Naive thymus-derived CD8-positive, alpha-beta T cell (primary cell): ENCODE measurements around the gene MEGF11. TPM values are rescaled to one million over a fixed set of nuclear protein-coding genes. Genes with fewer than 3 reads are reported as not detected.

Source experiments
- ATAC-seq, 2 donors: fragments of 150-1000 bp; cut with Tn5 transposase in 1 of 2; sonication (Bioruptor Pico), chemical (Tn5 transposase) in 1 of 2; 1 replicate in 1 of 2; 2 replicates in 1 of 2; pipeline ENCODE4 v1.10.0; 2021; ENCODE audit warnings: mild to moderate bottlenecking in 2 of 2, moderate library complexity in 2 of 2
- POLR2A ChIA-PET: fragments of 350-600 bp; sonication (Branson Sonifier 250); formaldehyde crosslinking; loops from one replicate; lab custom pipeline; 2021; ENCODE audit warnings: antibody characterized with exemption; lab: Charles Lee
- DNase-seq, 10 donors: peaks; one replicate each; pipeline versions ENCODE4 v3.0.0 to v3.0.0-alpha.2; 2020 to 2022
- H3K27ac Mint-ChIP-seq, 10 donors: one replicate each; pipeline ENCODE4 v1.8.0; 2020 to 2022; ENCODE audit warnings: mild to moderate bottlenecking in 10 of 10, mixed read lengths in 10 of 10, moderate library complexity in 4 of 10, inconsistent platforms in 1 of 10
- H3K27me3 Mint-ChIP-seq, 5 donors: one replicate each; pipeline ENCODE4 v1.8.0; 2021 to 2022; ENCODE audit warnings: mixed read lengths in 5 of 5
- H3K36me3 Mint-ChIP-seq, 3 donors: one replicate each; pipeline ENCODE4 v1.8.0; 2020 to 2022; ENCODE audit warnings: mixed read lengths in 3 of 3, mild to moderate bottlenecking in 2 of 3, inconsistent platforms in 1 of 3
- H3K4me1 Mint-ChIP-seq, 4 donors: one replicate each; pipeline ENCODE4 v1.8.0; 2021 to 2022; ENCODE audit warnings: mixed read lengths in 4 of 4
- H3K4me3 Mint-ChIP-seq, 10 donors: one replicate each; pipeline ENCODE4 v1.8.0; 2020 to 2022; ENCODE audit warnings: mild to moderate bottlenecking in 10 of 10, mixed read lengths in 10 of 10, moderate library complexity in 6 of 10, inconsistent platforms in 1 of 10
- H3K9me3 Mint-ChIP-seq, 9 donors: one replicate each; pipeline ENCODE4 v1.8.0; 2020 to 2022; ENCODE audit warnings: mixed read lengths in 9 of 9, mild to moderate bottlenecking in 3 of 9, inconsistent platforms in 1 of 9, moderate library complexity in 1 of 9
- polyA plus RNA-seq, 3 donors: library from polyadenylated mRNA; unstranded; fragments of 300-500 nt; fragmentation: Illumina TruSeq; gene quantifications; one replicate each; pipeline ENCODE4 v1.2.3, GENCODE V29; 2021
- total RNA-seq, 8 experiments: library from RNA in 2 of 8; stranded (reverse) in 2 of 8; gene quantifications; one replicate each; pipeline ENCODE4 v1.2.3 and lab custom pipeline; 2021 to 2026

MEGF11 gene
- total and polyA plus RNA-seq, 5 experiments from 2014 or later, result not detected

DNA sequence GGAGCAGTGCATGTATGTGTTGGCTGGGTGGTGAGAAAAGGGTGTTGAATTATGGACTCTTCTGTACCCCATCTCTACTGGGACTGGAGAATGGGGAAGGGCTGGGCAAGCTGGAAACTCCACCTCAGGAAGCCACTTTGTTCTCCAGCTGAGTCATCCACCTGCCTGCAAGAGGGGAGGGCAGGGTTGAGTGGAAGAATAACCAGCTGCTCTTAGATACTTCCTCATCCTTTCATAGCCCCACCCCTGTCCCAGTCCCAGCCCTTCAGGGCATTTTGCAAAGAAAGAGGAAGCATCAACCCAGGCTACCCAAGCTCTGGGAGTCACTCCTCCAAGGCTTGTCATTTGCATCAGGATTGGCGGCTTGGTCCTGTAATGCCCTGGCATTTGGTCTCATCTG is 351.2 kb downstream of the MEGF11 start:
- DNase-seq (peak in 1 of 10 donors; percentile 26), ATAC-seq (peak in 1 of 2 donors; percentile 39)
- POLR2A ChIA-PET, result no interaction called here
- H3K36me3 Mint-ChIP-seq, result peaks cover 5 to 62% (median 38%) of the 10 kb centered on the region in 3 donors
- H3K27me3 Mint-ChIP-seq, result no peaks in the 10 kb centered on the region
- H3K27ac Mint-ChIP-seq, result peak overlapping the region in 2 of 10 donors; percentile 5 to 15
- no peak overlapping the region for H3K4me3 Mint-ChIP-seq
- H3K4me1 Mint-ChIP-seq, result peaks cover 2 to 38% (median 6%) of the 10 kb centered on the region in 4 donors
- no peaks in the 10 kb centered on the region for H3K9me3 Mint-ChIP-seq

DNA sequence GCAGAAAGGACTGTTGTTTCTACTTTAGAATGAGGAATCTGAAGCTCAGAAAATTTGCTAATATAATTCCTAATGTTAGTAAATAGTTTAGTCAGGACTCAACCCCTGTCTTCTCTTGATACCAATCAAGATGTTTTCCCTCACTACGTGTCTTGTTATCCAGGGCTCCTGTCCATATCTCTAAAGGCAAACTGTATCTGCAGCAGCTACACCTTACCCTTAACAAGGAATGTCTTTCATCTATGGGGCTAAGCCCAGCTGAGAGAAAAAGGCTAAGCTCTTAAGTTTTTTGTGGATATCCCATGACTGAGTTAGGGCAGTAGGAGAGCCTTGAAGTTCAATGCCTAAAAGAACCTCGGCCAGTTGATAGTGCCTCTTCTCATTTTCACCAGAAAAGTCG is 351.7 kb downstream of the MEGF11 start:
- Mint-ChIP-seq H3K27me3 (no peaks in the 10 kb centered on the region), H3K36me3 (peaks cover 5 to 61% (median 36%) of the 10 kb centered on the region in 3 donors), H3K4me3 (no peak overlapping the region), H3K4me1 (peaks cover 2 to 38% (median 6%) of the 10 kb centered on the region in 4 donors), H3K9me3 (no peaks in the 10 kb centered on the region), H3K27ac (peak overlapping the region in 1 of 10 donors; percentile 35)
- DNase-seq, result no peak
- POLR2A ChIA-PET, result no interaction called here
- no peak for ATAC-seq

DNA sequence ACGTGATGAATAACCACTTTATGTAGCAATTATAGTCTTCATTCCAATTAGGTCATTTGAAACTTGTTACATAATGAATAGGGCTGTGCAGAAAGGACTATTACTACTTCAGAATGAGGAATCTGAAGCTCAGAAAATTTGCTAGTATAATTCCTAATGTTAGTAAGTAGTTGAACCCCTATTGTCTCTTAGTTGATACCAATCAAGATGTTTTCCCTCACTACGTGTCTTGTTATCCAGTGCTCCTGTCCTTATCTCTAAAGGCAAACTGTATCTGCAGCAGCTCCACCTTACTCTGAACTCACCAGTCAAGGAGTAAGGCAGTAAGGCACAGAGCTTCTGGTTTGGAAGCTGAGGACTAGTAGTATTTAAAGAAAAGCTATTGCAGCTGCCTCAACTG is 352.2 kb downstream of the MEGF11 start:
- Mint-ChIP-seq H3K36me3 (peaks cover 5 to 62% (median 39%) of the 10 kb centered on the region in 3 donors), H3K27me3 (no peaks in the 10 kb centered on the region), H3K4me3 (no peak overlapping the region), H3K9me3 (no peaks in the 10 kb centered on the region), H3K27ac (no peak overlapping the region), H3K4me1 (peaks cover 2 to 38% (median 6%) of the 10 kb centered on the region in 4 donors)
- ATAC-seq (no peak), DNase-seq (no peak)
- POLR2A ChIA-PET, result interaction anchor here (0.6 kb wide), 1 partner anchor 177 kb away, joined by 4 read pairs; no protein-coding TSS in a partner anchor

DNA sequence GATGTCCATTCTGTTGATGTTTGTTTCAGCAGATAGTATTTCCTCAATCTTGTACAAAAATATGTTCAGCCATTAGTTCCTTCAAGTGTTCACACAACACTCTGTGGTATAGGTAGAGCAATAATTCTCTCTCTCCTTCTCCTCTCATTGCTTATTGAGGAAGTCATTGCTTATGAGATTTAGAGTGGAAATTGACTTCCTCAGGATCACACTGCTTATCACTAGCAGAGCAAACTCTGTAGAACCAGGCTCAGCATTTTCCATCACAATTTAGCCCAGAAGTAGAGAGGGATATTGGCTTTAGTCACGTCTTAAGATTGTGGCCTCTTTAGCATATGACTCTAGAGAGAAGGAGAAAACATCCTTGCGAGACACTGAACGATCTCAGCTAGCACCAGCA is 353.1 kb downstream of the MEGF11 start:
- ATAC-seq, result no peak
- Mint-ChIP-seq H3K36me3 (peaks cover 5 to 62% (median 39%) of the 10 kb centered on the region in 3 donors), H3K4me1 (peaks cover 0 to 38% (median 6%) of the 10 kb centered on the region in 4 donors), H3K27ac (peak overlapping the region in 1 of 10 donors; percentile 38), H3K4me3 (no peak overlapping the region), H3K9me3 (no peaks in the 10 kb centered on the region), H3K27me3 (no peaks in the 10 kb centered on the region)
- DNase-seq, result no peak
- POLR2A ChIA-PET, result no interaction called here

DNA sequence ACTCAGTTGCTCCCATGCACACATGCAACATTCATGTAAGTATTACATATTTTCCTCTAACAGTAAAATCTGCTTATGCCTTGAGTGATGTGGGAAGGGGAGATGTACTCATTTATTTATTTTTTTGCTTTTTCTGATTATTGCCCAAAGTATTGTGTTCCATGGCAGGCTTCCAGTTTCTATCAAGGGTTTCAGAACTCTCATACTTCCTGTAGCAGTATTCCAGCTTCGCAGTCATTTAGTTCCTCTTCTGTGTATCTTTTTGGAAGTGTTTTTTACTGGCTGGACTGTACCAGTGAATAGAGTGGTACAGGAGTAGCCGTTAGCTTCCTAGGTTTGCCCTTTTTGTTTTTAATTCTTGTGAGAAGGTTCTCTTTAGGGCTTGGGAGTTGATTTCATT is 357.3 kb downstream of the MEGF11 start:
- Mint-ChIP-seq H3K27me3 (no peaks in the 10 kb centered on the region), H3K4me1 (peaks cover 2 to 16% (median 6%) of the 10 kb centered on the region in 4 donors), H3K27ac (peak overlapping the region in 1 of 10 donors; percentile 52), H3K9me3 (no peaks in the 10 kb centered on the region), H3K4me3 (no peak overlapping the region), H3K36me3 (peaks cover 5 to 52% (median 36%) of the 10 kb centered on the region in 3 donors)
- DNase-seq (no peak), ATAC-seq (no peak)
- POLR2A ChIA-PET, result interaction anchor here (0.5 to 0.6 kb wide), 2 partner anchors 25 to 375 kb away, joined by 3 read pairs; no protein-coding TSS in a partner anchor

DNA sequence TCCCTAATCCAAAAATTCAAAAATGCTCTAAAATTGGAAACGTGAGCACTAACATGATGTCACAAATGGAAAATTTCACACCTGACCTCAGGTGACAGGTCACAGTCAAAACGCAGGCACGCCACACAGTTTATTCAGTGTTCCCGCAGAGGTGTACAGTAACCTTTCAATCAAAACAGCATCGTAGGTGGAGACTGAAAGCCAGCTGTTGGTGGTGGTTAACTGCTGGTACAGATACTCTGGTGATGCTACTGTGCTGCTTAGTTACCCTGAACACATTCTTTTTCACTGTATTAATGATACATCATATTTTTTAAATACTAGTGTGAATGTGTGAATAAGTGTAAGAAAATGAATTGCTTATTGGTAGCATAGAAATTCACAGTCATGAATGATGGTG is 360.5 kb downstream of the MEGF11 start:
- no peak overlapping the region for H3K27ac Mint-ChIP-seq
- H3K9me3 Mint-ChIP-seq, result no peaks in the 10 kb centered on the region
- no peak overlapping the region for H3K4me3 Mint-ChIP-seq
- ATAC-seq (no peak), DNase-seq (no peak)
- H3K4me1 Mint-ChIP-seq, result peaks cover 5 to 28% (median 22%) of the 10 kb centered on the region in 4 donors
- no peaks in the 10 kb centered on the region for H3K27me3 Mint-ChIP-seq
- H3K36me3 Mint-ChIP-seq, result peaks cover 5 to 58% (median 21%) of the 10 kb centered on the region in 3 donors
- POLR2A ChIA-PET, result no interaction called here

DNA sequence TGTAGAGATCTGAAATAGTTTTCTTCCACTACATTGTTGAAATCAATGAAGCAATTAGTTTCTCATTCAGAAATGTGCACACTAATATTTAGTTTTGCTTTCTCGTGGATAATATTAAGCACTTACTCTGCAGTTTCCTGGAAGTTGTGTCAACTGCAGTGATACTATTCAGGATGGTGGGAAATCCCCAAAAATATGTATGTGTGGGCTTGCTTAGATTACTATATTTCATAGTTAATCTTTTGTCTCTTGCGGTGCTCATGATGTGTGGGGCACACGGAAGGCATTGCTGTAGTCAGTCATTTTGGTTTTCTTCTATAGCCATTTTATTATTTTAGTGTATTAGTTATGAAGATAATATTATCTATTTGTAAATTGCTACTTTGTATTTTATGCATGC is 364.6 kb downstream of the MEGF11 start:
- POLR2A ChIA-PET, result no interaction called here
- ATAC-seq (peak in 1 of 2 donors; percentile 25), DNase-seq (no peak)
- H3K27me3 Mint-ChIP-seq, result no peaks in the 10 kb centered on the region
- H3K9me3 Mint-ChIP-seq, result no peaks in the 10 kb centered on the region
- peaks cover 8 to 58% (median 56%) of the 10 kb centered on the region in 4 donors for H3K4me1 Mint-ChIP-seq
- H3K36me3 Mint-ChIP-seq, result peaks cover 0 to 41% (median 15%) of the 10 kb centered on the region in 3 donors
- peak overlapping the region in 3 of 10 donors; percentile 56 to 80 (median 59) for H3K4me3 Mint-ChIP-seq
- peak overlapping the region; percentile 80 to 98 (median 96) for H3K27ac Mint-ChIP-seq

DNA sequence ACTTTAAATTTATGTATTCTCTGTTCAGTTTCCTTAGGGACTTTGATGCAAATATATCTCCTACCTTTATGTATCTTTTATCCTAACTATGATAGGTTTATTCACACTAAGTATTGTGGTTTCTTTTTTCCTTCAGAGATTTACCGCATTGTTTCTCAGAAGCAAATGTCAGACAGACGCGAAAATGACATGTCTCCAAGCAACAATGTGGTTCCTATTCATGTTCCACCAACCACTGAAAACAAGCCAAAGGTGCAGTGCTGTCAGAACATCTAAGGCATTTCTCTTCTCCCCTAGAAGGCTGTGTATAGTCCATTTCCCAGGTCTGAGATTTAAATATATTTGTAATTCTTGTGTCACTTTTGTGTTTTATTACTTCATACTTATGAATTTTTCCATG is 366.0 kb downstream of the MEGF11 start:
- Mint-ChIP-seq H3K4me3 (peak overlapping the region in 9 of 10 donors; percentile 8 to 80 (median 55)), H3K36me3 (peaks cover 0 to 50% (median 12%) of the 10 kb centered on the region in 3 donors), H3K27me3 (no peaks in the 10 kb centered on the region), H3K9me3 (no peaks in the 10 kb centered on the region), H3K27ac (peak overlapping the region; percentile 80 to 98 (median 96)), H3K4me1 (peaks cover 16 to 72% (median 66%) of the 10 kb centered on the region in 4 donors)
- peak; percentile 96 to 99 for ATAC-seq
- POLR2A ChIA-PET, result interaction anchor here (1.3 kb wide), 1 partner anchor 18 kb away, joined by 7 read pairs; the partner anchor contains the start of gene RAB11A
- DNase-seq, result peak in 8 of 10 donors; percentile 46 to 90 (median 74)

DNA sequence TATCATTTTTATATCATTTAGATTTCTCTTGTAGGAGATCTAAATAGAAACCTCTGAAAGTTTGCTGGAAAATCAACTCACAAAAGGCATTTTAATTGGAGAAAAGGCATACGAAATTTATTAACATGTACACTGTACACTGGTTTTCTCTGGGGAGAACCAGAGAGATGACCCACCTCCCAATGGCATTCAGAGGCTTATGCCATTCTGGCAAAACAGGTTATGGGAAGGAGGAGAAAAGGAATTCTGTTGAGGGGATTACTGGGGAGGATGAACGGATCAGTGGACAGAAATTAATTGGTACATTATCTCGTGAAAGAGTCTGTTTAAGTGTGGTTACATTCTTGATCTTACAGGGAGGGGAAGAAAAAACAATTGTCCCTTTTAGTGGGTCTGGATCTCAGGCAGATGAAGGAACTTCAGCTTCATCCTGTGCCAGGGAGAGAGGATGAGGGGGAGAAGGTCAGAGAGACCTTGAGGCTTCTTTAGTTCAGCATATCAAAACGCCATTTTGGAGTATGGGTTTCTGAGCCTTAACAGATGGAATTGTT is 367.8 kb downstream of the MEGF11 start:
- H3K36me3 Mint-ChIP-seq, result peaks cover 0 to 49% (median 13%) of the 10 kb centered on the region in 3 donors
- H3K27ac Mint-ChIP-seq, result peak overlapping the region; percentile 46 to 98 (median 80)
- POLR2A ChIA-PET, result interaction anchor here (1.4 kb wide), 1 partner anchor 16 kb away, joined by 4 read pairs; the partner anchor contains the start of gene RAB11A
- no peaks in the 10 kb centered on the region for H3K27me3 Mint-ChIP-seq
- no peak overlapping the region for H3K4me3 Mint-ChIP-seq
- DNase-seq (no peak), ATAC-seq (no peak)
- no peaks in the 10 kb centered on the region for H3K9me3 Mint-ChIP-seq
- peaks cover 17 to 85% (median 74%) of the 10 kb centered on the region in 4 donors for H3K4me1 Mint-ChIP-seq

DNA sequence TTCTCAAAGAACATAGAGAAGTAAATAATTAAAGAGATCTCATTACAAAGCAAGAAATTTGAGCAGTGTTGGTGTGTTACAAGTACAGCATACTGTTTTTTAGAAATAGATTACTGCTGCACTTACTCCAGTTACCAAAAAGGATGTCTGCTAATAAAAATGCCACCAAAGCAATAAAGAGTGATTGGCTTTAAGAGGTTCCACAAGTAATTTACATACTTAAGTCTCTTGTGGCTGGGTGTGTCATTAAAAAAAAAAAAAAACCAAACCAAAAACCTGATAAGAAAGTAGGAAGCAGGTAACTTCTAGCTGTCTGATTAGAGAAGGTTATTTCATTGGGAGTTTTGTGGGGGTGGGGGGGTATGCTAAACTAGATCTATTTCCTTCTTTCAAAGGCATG is 369.0 kb downstream of the MEGF11 start:
- POLR2A ChIA-PET, result interaction anchor here (0.7 to 1.4 kb wide), 3 partner anchors 12 to 16 kb away, joined by 3 to 5 read pairs (median 4); partner anchors contain the start of gene RAB11A
- H3K27ac Mint-ChIP-seq, result peak overlapping the region; percentile 18 to 91 (median 80)
- peaks cover 17 to 81% (median 73%) of the 10 kb centered on the region in 4 donors for H3K4me1 Mint-ChIP-seq
- no peaks in the 10 kb centered on the region for H3K9me3 Mint-ChIP-seq
- H3K4me3 Mint-ChIP-seq, result peak overlapping the region in 3 of 10 donors; percentile 12 to 33 (median 15)
- ATAC-seq (peak in 1 of 2 donors; percentile 2), DNase-seq (no peak)
- H3K36me3 Mint-ChIP-seq, result peaks cover 0 to 49% (median 15%) of the 10 kb centered on the region in 3 donors
- H3K27me3 Mint-ChIP-seq, result no peaks in the 10 kb centered on the region

DNA sequence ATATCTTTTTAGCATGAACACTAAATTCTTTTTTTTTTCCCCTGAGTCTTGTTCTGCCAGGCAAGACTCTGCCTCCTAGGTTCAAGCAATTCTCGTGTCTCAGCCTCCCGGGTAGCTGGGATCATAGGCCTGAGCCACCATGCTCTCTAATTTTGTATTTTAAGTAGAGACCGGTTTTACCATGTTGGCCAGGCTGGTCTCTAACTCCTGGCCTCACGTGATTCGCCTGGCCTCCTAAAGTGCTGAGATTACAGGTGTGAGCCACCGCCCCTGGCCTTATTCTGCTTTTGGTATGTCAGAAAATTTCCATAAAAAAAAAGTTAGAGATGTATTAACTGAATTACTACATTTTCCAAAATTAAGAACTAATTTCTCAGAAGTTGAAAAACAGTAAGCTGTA is 370.0 kb downstream of the MEGF11 start:
- no peak for DNase-seq
- Mint-ChIP-seq H3K27me3 (no peaks in the 10 kb centered on the region), H3K4me3 (peak overlapping the region in 1 of 10 donors; percentile 15), H3K4me1 (peaks cover 17 to 71% (median 67%) of the 10 kb centered on the region in 4 donors), H3K36me3 (peaks cover 0 to 49% (median 17%) of the 10 kb centered on the region in 3 donors), H3K27ac (peak overlapping the region; percentile 42 to 91 (median 80)), H3K9me3 (no peaks in the 10 kb centered on the region)
- POLR2A ChIA-PET, result interaction anchor here (3.1 kb wide), 1 partner anchor 14 kb away, joined by 20 read pairs; the partner anchor contains the start of gene RAB11A
- no peak for ATAC-seq

DNA sequence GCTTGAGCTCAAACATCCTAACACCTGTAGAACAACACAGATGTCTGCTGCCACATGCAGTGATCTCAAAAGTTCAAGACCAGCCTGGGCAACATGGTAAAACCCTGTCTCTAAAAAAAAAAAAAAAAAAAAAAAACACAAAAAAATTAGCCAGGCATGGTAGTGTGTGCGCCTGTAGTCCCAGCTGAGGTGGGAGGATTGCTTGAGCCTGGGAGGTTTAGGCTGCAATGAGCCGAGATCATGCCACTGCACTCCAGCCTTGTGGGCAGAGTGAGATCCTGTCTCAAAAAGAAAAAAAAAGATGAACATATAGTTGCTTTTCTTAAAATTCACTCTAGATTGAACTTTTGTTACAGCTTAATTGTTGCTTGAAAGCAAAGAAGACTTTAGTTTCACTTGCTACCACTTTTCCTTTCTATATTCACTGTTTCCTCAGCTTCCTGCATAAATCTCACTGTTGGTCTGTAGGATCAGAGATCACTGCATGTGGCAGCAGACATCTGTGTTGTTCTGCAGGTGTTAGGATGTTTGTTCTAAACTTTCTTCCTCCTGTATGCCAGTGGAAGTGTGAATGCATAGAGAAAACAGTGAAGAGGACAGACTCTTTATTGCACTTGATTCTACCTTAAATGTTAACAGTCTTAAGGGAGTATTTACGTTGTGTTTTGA is 371.6 kb downstream of the MEGF11 start:
- peaks cover 0 to 54% (median 21%) of the 10 kb centered on the region in 3 donors for H3K36me3 Mint-ChIP-seq
- POLR2A ChIA-PET, result interaction anchor here (0.9 to 3.1 kb wide), 2 partner anchors 13 to 365 kb away, joined by 3 to 20 read pairs; partner anchors contain the start of gene RAB11A
- H3K4me3 Mint-ChIP-seq, result peak overlapping the region; percentile 28 to 82 (median 58)
- H3K27me3 Mint-ChIP-seq, result no peaks in the 10 kb centered on the region
- ATAC-seq (peak; percentile 56 to 68), DNase-seq (peak in 2 of 10 donors; percentile 12 to 28)
- H3K9me3 Mint-ChIP-seq, result no peaks in the 10 kb centered on the region
- H3K4me1 Mint-ChIP-seq, result peaks cover 15 to 58% (median 54%) of the 10 kb centered on the region in 4 donors
- H3K27ac Mint-ChIP-seq, result peak overlapping the region; percentile 41 to 91 (median 86)
